BLaER1 treated with 17β-estradiol and CSF1 and Interleukin-3, amounts not matched to agents 10 nM and 100 nM (cell line): ENCODE data around the gene NFKBIE.

Source experiments
- H3K27ac ChIP-seq, 11 experiments: shearing (Covaris generic); formaldehyde crosslinking; 2 replicates each; pipeline ENCODE4 v1.8.1; 2022
- H3K27me3 ChIP-seq, 11 experiments: shearing (Covaris generic); formaldehyde crosslinking; 2 replicates each; pipeline ENCODE4 v1.8.1; 2022
- H3K36me3 ChIP-seq, 11 experiments: shearing (Covaris generic); formaldehyde crosslinking; 2 replicates each; pipeline ENCODE4 v1.8.1; 2022
- H3K4me1 ChIP-seq, 10 experiments: shearing (Covaris generic); formaldehyde crosslinking; 2 replicates each; pipeline ENCODE4 v1.8.1; 2022
- H3K4me2 ChIP-seq, 11 experiments: shearing (Covaris generic); formaldehyde crosslinking; 2 replicates each; pipeline ENCODE4 v1.8.1; 2022
- H3K4me3 ChIP-seq, 10 experiments: shearing (Covaris generic); formaldehyde crosslinking; 2 replicates each; pipeline ENCODE4 v1.8.1; 2022
- H3K9ac ChIP-seq, 11 experiments: shearing (Covaris generic); formaldehyde crosslinking; 2 replicates each; pipeline ENCODE4 v1.8.1; 2022
- H3K9me3 ChIP-seq, 11 experiments: shearing (Covaris generic); formaldehyde crosslinking; replicated peaks in 1 of 11; 2 replicates each; pipeline ENCODE4 v1.8.1; 2022
- H4K20me1 ChIP-seq, 11 experiments: shearing (Covaris generic); formaldehyde crosslinking; 2 replicates each; pipeline ENCODE4 v1.8.1; 2022
- Cebpa-rat ChIP-seq, 11 experiments: shearing (Covaris generic); IDR thresholded peaks; 2 replicates each; pipeline ENCODE4 v1.8.1; 2022

NFKBIE gene

GRCh38 chr6:44249082-44249748, 16.1 kb downstream of the NFKBIE start:
- H3K4me2 ChIP-seq, result peak overlapping the region; percentile 88 to 98 (median 93)
- H3K36me3 ChIP-seq, result peaks cover 61 to 68% (median 67%) of the 10 kb centered on the region in 11 experiments
- peaks cover 53 to 71% (median 69%) of the 10 kb centered on the region in 10 experiments for H3K4me1 ChIP-seq
- peak overlapping the region; percentile 82 to 99 (median 94) for H3K4me3 ChIP-seq
- no peaks in the 10 kb centered on the region; a peak in 2 of 22 replicates for H3K9me3 ChIP-seq
- peaks cover 71 to 73% (median 72%) of the 10 kb centered on the region in 11 experiments for H4K20me1 ChIP-seq
- TF ChIP-seq Cebpa-rat (IDR thresholded peaks at IDR 0.05), result no peak
- peak overlapping the region in 5 of 11 experiments; percentile 85 to 98 (median 95); a peak in 4 of 22 replicates for H3K27ac ChIP-seq
- H3K27me3 ChIP-seq, result no peaks in the 10 kb centered on the region
- peak overlapping the region; percentile 86 to 99 (median 97); a peak in 19 of 22 replicates for H3K9ac ChIP-seq

GRCh38 chr6:44248579-44248978, 16.8 kb downstream of the NFKBIE start:
- H3K4me2 ChIP-seq, result peak overlapping the region; percentile 88 to 98 (median 93)
- peak overlapping the region in 10 of 11 experiments; percentile 85 to 98 (median 96); a peak in 17 of 22 replicates for H3K27ac ChIP-seq
- H3K36me3 ChIP-seq, result peaks cover 55 to 61% (median 61%) of the 10 kb centered on the region in 11 experiments
- H3K9me3 ChIP-seq, result no peaks in the 10 kb centered on the region; a peak in 2 of 22 replicates
- H3K4me3 ChIP-seq, result peak overlapping the region; percentile 82 to 99 (median 94)
- H4K20me1 ChIP-seq, result peaks cover 64 to 66% (median 66%) of the 10 kb centered on the region in 11 experiments
- H3K9ac ChIP-seq, result peak overlapping the region; percentile 86 to 99 (median 97)
- no peak for TF ChIP-seq Cebpa-rat (IDR thresholded peaks at IDR 0.05)
- H3K4me1 ChIP-seq, result peaks cover 46 to 65% (median 63%) of the 10 kb centered on the region in 10 experiments
- H3K27me3 ChIP-seq, result no peaks in the 10 kb centered on the region

- Histone ChIP-seq H3K27ac (peak overlapping the region; percentile 83 to 98 (median 95)), H3K9ac (peak overlapping the region; percentile 86 to 99 (median 97)), H4K20me1 (peaks cover 55 to 57% (median 56%) of the 10 kb centered on the region in 11 experiments), H3K4me3 (peak overlapping the region; percentile 82 to 99 (median 94)), H3K9me3 (no peaks in the 10 kb centered on the region; a peak in 2 of 22 replicates), H3K36me3 (peaks cover 45 to 52% (median 51%) of the 10 kb centered on the region in 11 experiments), H3K4me2 (peak overlapping the region; percentile 88 to 98 (median 93)), H3K4me1 (peaks cover 46 to 56% (median 53%) of the 10 kb centered on the region in 10 experiments), H3K27me3 (no peaks in the 10 kb centered on the region)
- no peak for TF ChIP-seq Cebpa-rat (IDR thresholded peaks at IDR 0.05)
Measured at GRCh38 chr6:44247338-44248302, 17.7 kb downstream of the NFKBIE start.

DNA sequence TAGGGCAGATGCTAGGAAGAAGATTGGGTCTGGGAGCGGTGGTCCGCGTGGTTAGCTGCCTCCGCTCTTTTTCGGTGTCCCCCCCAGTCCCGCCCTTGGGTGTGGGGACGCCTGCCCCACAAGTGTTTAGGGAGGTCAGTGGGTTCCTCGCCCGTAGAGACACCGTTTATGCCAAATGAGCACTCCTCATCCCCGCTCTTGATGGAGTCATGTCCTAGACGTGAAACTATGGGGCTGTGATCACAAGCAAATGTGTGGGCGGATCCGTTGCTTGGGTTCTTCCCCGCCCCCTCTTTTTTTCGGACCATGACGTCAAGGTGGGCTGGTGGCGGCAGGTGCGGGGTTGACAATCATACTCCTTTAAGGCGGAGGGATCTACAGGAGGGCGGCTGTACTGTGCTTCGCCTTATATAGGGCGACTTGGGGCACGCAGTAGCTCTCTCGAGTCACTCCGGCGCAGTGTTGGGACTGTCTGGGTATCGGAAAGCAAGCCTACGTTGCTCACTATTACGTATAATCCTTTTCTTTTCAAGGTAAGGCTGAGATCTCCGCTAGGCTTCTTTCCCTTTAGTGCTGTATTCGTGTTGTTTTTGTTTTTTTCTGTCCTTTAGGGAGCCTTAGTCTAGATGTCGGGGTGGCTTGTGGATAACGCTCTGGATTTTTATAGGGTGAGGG, 18.6 kb downstream of the NFKBIE start, which contains the start of gene HSP90AB1:
TSS of gene HSP90AB1 (plus strand) at position 439 of the 675 bp plus-strand sequence. CDS start 1,529 bp downstream, outside the sequence.
- peaks cover 44 to 49% (median 46%) of the 10 kb centered on the region in 10 experiments for H3K4me1 ChIP-seq
- peak within 1 kb of the TSS; percentile 86 to 99 (median 97) for H3K9ac ChIP-seq
- H3K9me3 ChIP-seq, result no peaks in the 10 kb centered on the region; a peak in 2 of 22 replicates
- no peak for TF ChIP-seq Cebpa-rat (IDR thresholded peaks at IDR 0.05)
- H3K4me2 ChIP-seq, result peak within 1 kb of the TSS; percentile 90 to 98 (median 94)
- no peaks in the 10 kb centered on the region for H3K27me3 ChIP-seq
- H4K20me1 ChIP-seq, result peaks cover 47 to 49% (median 48%) of the 10 kb centered on the region in 11 experiments
- H3K36me3 ChIP-seq, result peaks cover 37 to 44% (median 43%) of the 10 kb centered on the region in 11 experiments
- peak within 1 kb of the TSS; percentile 82 to 99 (median 94) for H3K4me3 ChIP-seq
- H3K27ac ChIP-seq, result peak within 1 kb of the TSS; percentile 83 to 98 (median 95)

DNA sequence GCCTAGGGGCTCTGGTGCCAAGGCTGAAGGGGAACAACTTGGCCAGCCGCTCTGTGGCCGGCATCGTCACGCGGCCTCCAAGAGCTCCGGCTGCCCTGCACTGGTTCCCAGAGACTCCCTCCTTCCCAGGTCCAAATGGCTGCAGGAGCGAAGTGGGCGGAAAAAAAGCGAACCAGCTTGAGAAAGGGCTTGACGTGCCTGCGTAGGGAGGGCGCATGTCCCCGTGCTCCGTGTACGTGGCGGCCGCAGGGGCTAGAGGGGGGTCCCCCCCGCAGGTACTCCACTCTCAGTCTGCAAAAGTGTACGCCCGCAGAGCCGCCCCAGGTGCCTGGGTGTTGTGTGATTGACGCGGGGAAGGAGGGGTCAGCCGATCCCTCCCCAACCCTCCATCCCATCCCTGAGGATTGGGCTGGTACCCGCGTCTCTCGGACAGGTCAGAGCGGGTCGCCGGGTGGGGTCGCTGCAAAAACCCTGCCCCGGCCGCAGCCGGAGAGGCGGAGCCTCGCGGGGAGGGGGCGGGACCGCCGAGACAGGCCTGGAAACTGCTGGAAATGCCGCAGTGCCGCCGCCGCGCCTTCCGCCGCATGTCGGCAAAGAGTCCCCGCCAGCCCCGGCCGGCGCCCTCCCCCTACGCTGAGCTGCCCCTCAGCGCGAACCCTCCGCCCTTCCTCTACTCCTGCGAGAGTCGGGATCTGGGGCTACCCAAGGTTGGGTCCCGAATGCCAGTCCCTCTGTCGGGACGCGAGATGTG, 19.3 kb downstream of the NFKBIE start:
- Histone ChIP-seq H4K20me1 (peaks cover 39 to 41% (median 41%) of the 10 kb centered on the region in 11 experiments), H3K4me3 (peak overlapping the region; percentile 82 to 99 (median 94))
- no peak for TF ChIP-seq Cebpa-rat (IDR thresholded peaks at IDR 0.05)

DNA sequence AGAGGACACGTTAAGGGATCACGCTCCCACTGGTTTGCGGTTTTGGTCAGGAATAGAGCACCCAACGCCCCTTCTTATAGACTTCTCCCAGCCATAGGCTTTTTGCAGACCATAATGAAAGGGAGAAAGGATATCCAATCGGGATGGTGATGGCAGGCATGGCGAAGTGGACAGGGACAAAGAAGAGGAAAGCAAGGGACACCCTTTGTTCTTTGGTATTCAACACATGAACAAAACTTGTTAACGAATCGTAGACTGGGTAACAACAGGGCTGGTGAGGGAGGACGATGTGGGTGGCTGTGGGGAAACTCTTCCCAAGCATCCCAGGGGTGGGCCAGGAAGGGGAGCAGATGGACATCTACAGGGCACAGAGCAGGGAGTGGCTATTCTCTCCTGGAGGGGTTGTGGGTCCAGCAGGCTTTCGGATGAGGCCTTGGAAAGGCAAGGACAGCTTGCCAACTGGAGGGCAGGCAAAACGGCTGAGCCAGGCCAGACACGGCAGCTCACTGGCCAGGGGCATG, 19.9 kb downstream of the NFKBIE start:
- Histone ChIP-seq H3K9me3 (no peaks in the 10 kb centered on the region; a peak in 2 of 22 replicates), H4K20me1 (peaks cover 33 to 35% (median 34%) of the 10 kb centered on the region in 11 experiments), H3K4me1 (peaks cover 31 to 35% (median 33%) of the 10 kb centered on the region in 10 experiments), H3K36me3 (peaks cover 23 to 30% (median 29%) of the 10 kb centered on the region in 11 experiments), H3K27ac (peak overlapping the region in 5 of 11 experiments; percentile 92 to 98 (median 96); a peak in 5 of 22 replicates), H3K4me3 (peak overlapping the region; percentile 82 to 99 (median 94); a peak in 19 of 20 replicates), H3K27me3 (no peaks in the 10 kb centered on the region), H3K9ac (peak overlapping the region; percentile 86 to 99 (median 97)), H3K4me2 (peak overlapping the region; percentile 83 to 98 (median 93))
- no peak for TF ChIP-seq Cebpa-rat (IDR thresholded peaks at IDR 0.05)

More for the DNA sequence above, 19.3 kb downstream of the NFKBIE start:
- peak overlapping the region; percentile 86 to 99 (median 97) for H3K9ac ChIP-seq
- H3K4me1 ChIP-seq, result peaks cover 37 to 42% (median 40%) of the 10 kb centered on the region in 10 experiments
- H3K4me2 ChIP-seq, result peak overlapping the region; percentile 83 to 98 (median 93)
- H3K36me3 ChIP-seq, result peaks cover 30 to 36% (median 36%) of the 10 kb centered on the region in 11 experiments
- H3K27ac ChIP-seq, result peak overlapping the region; percentile 83 to 98 (median 95)
- no peaks in the 10 kb centered on the region for H3K27me3 ChIP-seq
- H3K9me3 ChIP-seq, result no peaks in the 10 kb centered on the region; a peak in 2 of 22 replicates

DNA sequence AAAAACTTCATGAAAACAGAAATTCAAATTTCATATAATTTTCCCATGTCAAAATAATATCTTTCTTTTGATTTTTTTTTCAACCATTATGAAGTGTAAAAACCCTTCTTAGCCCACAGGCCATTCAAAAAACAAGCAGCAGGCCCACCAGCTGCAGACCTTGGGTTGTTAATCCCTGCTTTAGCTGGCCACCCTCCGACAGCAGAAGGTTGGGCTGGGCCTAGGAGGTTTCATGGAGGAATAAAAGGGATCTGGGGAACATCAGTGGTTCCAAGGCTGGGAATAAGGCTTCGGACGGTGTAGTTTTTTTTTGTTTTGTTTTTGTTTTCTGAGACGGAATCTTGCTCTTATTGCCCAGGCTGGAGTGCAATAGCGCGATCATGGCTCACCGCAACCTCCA, 22.0 kb downstream of the NFKBIE start:
- no peaks in the 10 kb centered on the region; a peak in 2 of 22 replicates for H3K9me3 ChIP-seq
- H4K20me1 ChIP-seq, result peaks cover 12 to 14% (median 13%) of the 10 kb centered on the region in 11 experiments
- H3K4me3 ChIP-seq, result no peak overlapping the region
- no peak for TF ChIP-seq Cebpa-rat (IDR thresholded peaks at IDR 0.05)
- H3K4me1 ChIP-seq, result peaks cover 10 to 17% (median 14%) of the 10 kb centered on the region in 10 experiments
- H3K36me3 ChIP-seq, result peaks cover 2 to 9% (median 8%) of the 10 kb centered on the region in 11 experiments; a peak in 20 of 22 replicates
- H3K27ac ChIP-seq, result no peak overlapping the region
- no peak overlapping the region for H3K4me2 ChIP-seq
- no peak overlapping the region for H3K9ac ChIP-seq
- H3K27me3 ChIP-seq, result no peaks in the 10 kb centered on the region
